Heart right ventricle (tissue), 16 donors: ENCODE data around the gene R3HDM1. TPM values are rescaled to one million over a fixed set of nuclear protein-coding genes. Genes with fewer than 3 reads are reported as not detected.

ENCODE experiments used
- ATAC-seq, 8 donors: fragments of 200-7000 bp; cut with Tn5 transposase; one replicate each; pipeline ENCODE4 v1.9.1; 2020; ENCODE audit warnings: mild to moderate bottlenecking in 8 of 8, moderate library complexity in 8 of 8, moderate number of reproducible peaks in 1 of 8
- DNase-seq, 2 donors: peaks; one replicate each; pipeline ENCODE4 v3.0.0-alpha.2; 2020
- H3K27ac ChIP-seq, 10 donors: fragments of 200-600 bp; sonication (generic) in 2 of 10; one replicate each; pipeline versions ENCODE4 v1.5.0 to v1.8.0; 2020 to 2022; ENCODE audit warnings: mild to moderate bottlenecking in 3 of 10
- H3K27me3 ChIP-seq, 7 donors: fragments of 200-600 bp; one replicate each; pipeline ENCODE4 v1.8.0; 2021 to 2022; ENCODE audit warnings: mild to moderate bottlenecking in 2 of 7
- H3K36me3 ChIP-seq, 9 donors: fragments of 200-600 bp; sonication (generic) in 1 of 9; one replicate each; pipeline versions ENCODE4 v1.5.0 to v1.8.0; 2020 to 2022; ENCODE audit warnings: mild to moderate bottlenecking in 2 of 9
- H3K4me1 ChIP-seq, 9 donors: fragments of 200-600 bp; sonication (generic) in 1 of 9; one replicate each; pipeline versions ENCODE4 v1.5.0 to v1.8.0; 2020 to 2022; ENCODE audit warnings: mild to moderate bottlenecking in 4 of 9
- H3K4me3 ChIP-seq, 10 donors: fragments of 200-600 bp; sonication (generic) in 2 of 10; one replicate each; pipeline versions ENCODE4 v1.5.0 to v1.8.0; 2020 to 2022; ENCODE audit warnings: mild to moderate bottlenecking in 7 of 10, moderate library complexity in 2 of 10
- H3K9me3 ChIP-seq, 11 donors: fragments of 200-600 bp in 10 of 11; sonication (generic) in 2 of 11; one replicate each; pipeline versions ENCODE4 v1.5.0 to v1.8.0; 2013 to 2022; ENCODE audit warnings: mild to moderate bottlenecking in 2 of 11, control low read depth in 1 of 11, moderate library complexity in 1 of 11
- WGBS, 2 donors: extraction: QIAGEN DNeasy Blood & Tissue Kit; methylation state at CpG; one replicate each; pipeline ENCODE4 v1.1.7; 2013; ENCODE audit warnings: inconsistent platforms in 1 of 2; 5-methylcytosine and 5-hydroxymethylcytosine counted together
- intact Hi-C, 10 donors: fragments of 100-400 bp; cut with DNase I; formaldehyde crosslinking; loops; one replicate each; pipeline versions ENCODE4 v1.11.1 to v1.14.2; 2022
- polyA plus RNA-seq, 2 donors: library from polyadenylated mRNA; stranded (reverse); fragments of 200-250 nt; gene quantifications; one replicate each; pipeline ENCODE4 v1.2.3, GENCODE V29; 2013
- total RNA-seq, 10 donors: library from RNA; stranded (reverse); fragmentation: NEBNext Ultra II Directional in 3 of 10; extraction: Animal tissue kit (Norgen Biotek cat#: 25700) in 3 of 10; gene quantifications; one replicate each; pipeline versions ENCODE4 v1.2.1 to v1.2.4, GENCODE V29; 2021 to 2023
- TF ChIP-seq, protein P1 (sequence below), 9 donors: fragments of 200-600 bp; sonication (generic) in 2 of 9; IDR thresholded peaks; one replicate each; pipeline versions ENCODE4 v1.5.0 to v1.8.0; 2021 to 2022; ENCODE audit warnings: antibody characterized with exemption in 9 of 9, mild to moderate bottlenecking in 5 of 9, moderate library complexity in 1 of 9
- donor health status: Arrhythmogenic right ventricular cardiomyopathy.
- donor health status: ischemic (EF 13 %, LVEDD 7.1; RV severe dilation, severe dysfunction).
- donor health status: healthy with polysubstance abuse.
- donor health status: DM: no; HTN: yes; CAD: no.
- donor health status: DM: no; HTN: no; CAD: no.
- donor health status: ischemic (EF 25% LVEDD 6.9; RV normal size, moderate dysfunction).
- donor health status: ischemic (EF 25% LVEDD 5.7; RV mildly dilated, moderate dysfunction).
- donor health status: healthy.
- donor health status: DM: yes; HTN: yes; CAD: no.
- donor health status: Ischemic cardiomyopathy.
- donor health status: ischemic (EF 35%, LVEDD 5.7; RV mildly dilated, moderate dysfunction).
- donor health status: nonischemic (EF 11% LVEDD 7.7; RV severe dilation, severe dysfunction).
- donor health status: DM: yes; HTN: yes; CAD: no.
- donor health status: PGD.
- donor health status: ischemic (EF 29% LVEDD 5.4; RV normal size, mild dysfunction).
- donor health status: nonischemic (EF 23%, LVEDD 6.1; RV moderate dilation, normal function).

Gene R3HDM1
- total and polyA plus RNA-seq, 12 donors, result 6.1 to 22.2 (median 17.5) TPM

GRCh38 chr2:135740206-135740605 lies 208.9 kb downstream of the R3HDM1 start:
- Histone ChIP-seq H3K4me3 (no peak overlapping the region), H3K4me1 (peaks cover 3 to 25% (median 24%) of the 10 kb centered on the region in 9 donors), H3K27ac (no peak overlapping the region), H3K9me3 (no peaks in the 10 kb centered on the region), H3K36me3 (peaks cover 0 to 5% (median 0%) of the 10 kb centered on the region in 9 donors), H3K27me3 (no peaks in the 10 kb centered on the region)
- intact Hi-C loops, result no loop called here
- no peak for ATAC-seq
- no peak for DNase-seq
- TF ChIP-seq, protein P1, sequence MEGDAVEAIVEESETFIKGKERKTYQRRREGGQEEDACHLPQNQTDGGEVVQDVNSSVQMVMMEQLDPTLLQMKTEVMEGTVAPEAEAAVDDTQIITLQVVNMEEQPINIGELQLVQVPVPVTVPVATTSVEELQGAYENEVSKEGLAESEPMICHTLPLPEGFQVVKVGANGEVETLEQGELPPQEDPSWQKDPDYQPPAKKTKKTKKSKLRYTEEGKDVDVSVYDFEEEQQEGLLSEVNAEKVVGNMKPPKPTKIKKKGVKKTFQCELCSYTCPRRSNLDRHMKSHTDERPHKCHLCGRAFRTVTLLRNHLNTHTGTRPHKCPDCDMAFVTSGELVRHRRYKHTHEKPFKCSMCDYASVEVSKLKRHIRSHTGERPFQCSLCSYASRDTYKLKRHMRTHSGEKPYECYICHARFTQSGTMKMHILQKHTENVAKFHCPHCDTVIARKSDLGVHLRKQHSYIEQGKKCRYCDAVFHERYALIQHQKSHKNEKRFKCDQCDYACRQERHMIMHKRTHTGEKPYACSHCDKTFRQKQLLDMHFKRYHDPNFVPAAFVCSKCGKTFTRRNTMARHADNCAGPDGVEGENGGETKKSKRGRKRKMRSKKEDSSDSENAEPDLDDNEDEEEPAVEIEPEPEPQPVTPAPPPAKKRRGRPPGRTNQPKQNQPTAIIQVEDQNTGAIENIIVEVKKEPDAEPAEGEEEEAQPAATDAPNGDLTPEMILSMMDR (IDR thresholded peaks at IDR 0.05), result no peak
- WGBS, 2 donors, result 97 to 98% methylated on average over 3 of the region's 3 CpGs

DNA sequence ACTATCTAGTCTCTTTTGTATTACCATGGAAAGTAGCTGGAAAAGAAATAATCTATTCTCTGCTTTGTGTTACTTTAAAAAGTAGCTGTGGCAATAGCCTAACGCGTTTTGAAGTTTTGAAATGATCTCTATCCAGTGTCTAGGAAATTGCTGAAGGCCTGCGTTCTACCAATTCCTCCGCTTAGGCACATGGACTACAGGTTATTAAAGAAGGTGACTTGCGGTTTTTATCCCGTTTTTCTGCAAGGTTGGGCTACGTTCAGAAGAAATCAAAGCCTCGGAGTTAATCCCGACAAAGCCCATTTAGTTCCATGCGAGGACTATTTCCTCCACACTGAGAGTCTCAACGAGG lies 209.7 kb downstream of the R3HDM1 start:
- TF ChIP-seq, protein P1 (IDR thresholded peaks at IDR 0.05), result no peak
- Histone ChIP-seq H3K9me3 (no peaks in the 10 kb centered on the region), H3K27me3 (no peaks in the 10 kb centered on the region), H3K27ac (peak overlapping the region in 7 of 10 donors; percentile 86 to 100 (median 99)), H3K4me3 (peak overlapping the region in 5 of 10 donors; percentile 86 to 99 (median 95)), H3K4me1 (peaks cover 3 to 33% (median 27%) of the 10 kb centered on the region in 9 donors), H3K36me3 (peaks cover 0 to 13% (median 0%) of the 10 kb centered on the region in 9 donors)
- intact Hi-C loops, result no loop called here
- no peak for DNase-seq
- no peak for ATAC-seq
- WGBS, 2 donors, result 79 to 84% methylated on average over 11 of the region's 11 CpGs

DNA sequence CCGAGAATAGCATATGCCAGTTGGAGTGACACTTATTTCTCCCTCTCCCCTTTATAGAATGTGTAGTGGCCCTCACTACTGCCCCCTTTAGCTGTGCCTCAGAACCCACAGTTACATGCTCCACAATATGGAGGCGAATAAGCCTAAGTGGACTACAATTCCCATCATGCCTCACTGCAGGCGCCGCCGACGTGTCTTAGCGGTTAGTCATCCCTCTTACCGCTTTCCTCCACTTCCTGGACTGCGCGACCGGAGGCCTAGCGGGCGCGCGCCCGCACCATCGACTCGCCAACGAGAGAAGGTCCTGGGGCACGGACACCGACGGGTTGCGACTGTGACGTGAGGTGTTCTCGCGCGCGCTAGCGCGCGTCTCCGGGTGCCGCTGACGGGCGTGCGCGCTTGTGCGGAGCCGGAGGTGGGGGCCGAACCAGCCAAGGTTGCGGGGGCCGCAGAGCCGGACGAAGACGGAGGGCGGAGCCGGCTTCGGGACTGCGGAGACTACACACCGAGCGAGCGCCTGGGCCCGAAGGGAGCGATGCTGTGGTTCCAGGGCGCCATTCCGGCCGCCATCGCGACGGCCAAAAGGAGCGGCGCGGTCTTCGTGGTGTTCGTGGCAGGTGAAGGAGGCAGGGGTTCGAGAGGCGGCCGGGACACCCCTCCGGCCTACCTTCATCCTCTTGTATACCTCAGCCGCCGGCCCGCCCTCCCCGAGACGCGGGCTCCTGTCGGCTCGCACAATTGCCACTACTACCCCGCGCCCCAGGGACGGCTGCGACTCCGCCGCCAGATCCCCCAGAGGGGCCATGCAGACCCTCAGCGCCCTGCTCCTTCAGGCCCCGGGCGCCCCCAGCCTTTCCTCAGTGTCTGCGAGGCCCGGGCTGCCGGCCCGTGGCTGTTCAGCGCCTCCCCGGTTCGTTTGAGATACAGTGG lies 210.4 kb downstream of the R3HDM1 start, which contains the start of gene UBXN4:
TSS of gene UBXN4 (plus strand) at position 461 of the 930 bp plus-strand sequence. CDS start at position 536, 75 bp downstream.
- no peaks in the 10 kb centered on the region for H3K9me3 ChIP-seq
- intact Hi-C loops, result no loop called here
- 1% methylated on average over 85 to 93 of the region's 93 CpGs for WGBS, 2 donors
- peak within 1 kb of the TSS; percentile 68 to 99 (median 92) for H3K4me3 ChIP-seq
- ATAC-seq, result peak; percentile 97 to 99 (median 98)
- DNase-seq, result peak; percentile 97
- TF ChIP-seq, protein P1 (IDR thresholded peaks at IDR 0.05), result peak in 7 of 9 donors; percentile 38 to 54 (median 44)
- H3K27me3 ChIP-seq, result no peaks in the 10 kb centered on the region
- peaks cover 3 to 39% (median 30%) of the 10 kb centered on the region in 9 donors for H3K4me1 ChIP-seq
- peak within 1 kb of the TSS; percentile 86 to 100 (median 99) for H3K27ac ChIP-seq
- H3K36me3 ChIP-seq, result peaks cover 0 to 17% (median 0%) of the 10 kb centered on the region in 9 donors

GRCh38 chr2:135742325-135742757 lies 211.1 kb downstream of the R3HDM1 start:
- peak overlapping the region; percentile 86 to 100 (median 99) for H3K27ac ChIP-seq
- H3K36me3 ChIP-seq, result peaks cover 0 to 18% (median 0%) of the 10 kb centered on the region in 9 donors
- TF ChIP-seq, protein P1 (IDR thresholded peaks at IDR 0.05), result no peak
- ATAC-seq (peak; percentile 25 to 73 (median 48)), DNase-seq (peak; percentile 21 to 33)
- no peaks in the 10 kb centered on the region for H3K9me3 ChIP-seq
- intact Hi-C loops, result no loop called here
- 0 to 1% methylated on average over 34 of the region's 34 CpGs for WGBS, 2 donors
- peak overlapping the region; percentile 68 to 99 (median 92) for H3K4me3 ChIP-seq
- H3K4me1 ChIP-seq, result peaks cover 3 to 41% (median 31%) of the 10 kb centered on the region in 9 donors
- no peaks in the 10 kb centered on the region for H3K27me3 ChIP-seq
